K562 (cell line): ENCODE results near the gene DEPDC1B. TPM values are rescaled to one million over a fixed set of nuclear protein-coding genes. Genes with fewer than 3 reads are reported as not detected.

Source experiments
- ATAC-seq: fragments of 200-7000 bp; cut with Tn5 transposase; 3 replicates; pipeline ENCODE4 v1.9.1; 2020; ENCODE audit warnings: moderate library complexity
- BruUV-seq: library from RNA; stranded (reverse); fragments of 400-500 nt; replicated peaks from 2 replicates; lab custom pipeline; 2021; lab: Mats Ljungman, UMichigan
- CTCF ChIA-PET: fragments of 300-600 bp; formaldehyde crosslinking; extraction: SDS; loops from one replicate; lab custom pipeline; 2021; ENCODE audit warnings: low intra/inter-chr PET ratio; lab: Yijun Ruan, JAX
- POLR2A ChIA-PET: fragments of 300-600, 350-650 bp; sonication (Branson Sonifier 250); formaldehyde crosslinking; extraction: SDS; loops from one replicate; lab custom pipeline; 2021; ENCODE audit warnings: antibody characterized with exemption, inconsistent platforms; lab: Yijun Ruan, JAX
- DNase-seq, 4 experiments: peaks; one replicate each; pipeline versions ENCODE4 v3.0.0 to v3.0.0-alpha.2; 2011 to 2018; ENCODE audit warnings: low spot score in 3 of 4, mixed read lengths in 3 of 4; ENCODE audit errors: extremely low read depth in 1 of 4
- FAIRE-seq: peaks from 2 replicates; lab custom pipeline; 2011; peaks lifted over from hg19 to GRCh38; lab: Jason Lieb, UNC
- H2AFZ ChIP-seq: 2 replicates; pipeline ENCODE4 v1.6.0; 2011; ENCODE audit warnings: low read depth, low read length, control low read depth, inconsistent platforms
- H3K27ac ChIP-seq: fragments of 200-600 bp; 3 replicates; pipeline ENCODE4 v1.8.0; 2011; ENCODE audit warnings: low read depth, mild to moderate bottlenecking, control low read depth, inconsistent platforms, low read length, moderate library complexity, mixed read lengths; ENCODE audit errors: extremely low read depth
- H3K27me3 ChIP-seq, 2 experiments: fragments of 300-600 bp in 1 of 2; 2 replicates in 1 of 2; 3 replicates in 1 of 2; pipeline versions ENCODE4 v1.6.0 to v1.8.0; 2011; ENCODE audit warnings: inconsistent platforms in 2 of 2, low read length in 2 of 2, mild to moderate bottlenecking in 1 of 2, mixed read lengths in 1 of 2, moderate library complexity in 1 of 2; ENCODE audit not compliant: control insufficient read depth in 2 of 2, insufficient read depth in 2 of 2
- H3K36me3 ChIP-seq: fragments of 300-600 bp; 3 replicates; pipeline ENCODE4 v1.8.0; 2011; ENCODE audit warnings: mild to moderate bottlenecking, low read length, inconsistent platforms; ENCODE audit not compliant: control insufficient read depth, insufficient read depth
- H3K4me1 ChIP-seq, 2 experiments: fragments of 200-600 bp in 1 of 2; replicated peaks in 1 of 2; 2 replicates in 1 of 2; 3 replicates in 1 of 2; pipeline versions ENCODE4 v1.5.1 to v1.8.0; 2011; ENCODE audit warnings: inconsistent platforms in 2 of 2, low read length in 2 of 2, mild to moderate bottlenecking in 1 of 2, mixed read lengths in 1 of 2, moderate library complexity in 1 of 2; ENCODE audit not compliant: control insufficient read depth in 2 of 2, insufficient read depth in 2 of 2
- H3K4me2 ChIP-seq: 2 replicates; pipeline ENCODE4 v1.6.1; 2011; ENCODE audit warnings: low read length, control low read depth, inconsistent platforms, mixed read lengths; ENCODE audit not compliant: insufficient read depth
- H3K4me3 ChIP-seq: fragments of 200-600 bp; sonication (generic), shearing (Covaris generic); 2 replicates; pipeline ENCODE4 v1.5.1; 2016; ENCODE audit warnings: control low read depth, inconsistent platforms
- H3K79me2 ChIP-seq: fragments of 200-600 bp; 3 replicates; pipeline ENCODE4 v1.8.0; 2011; ENCODE audit warnings: low read length, inconsistent platforms; ENCODE audit not compliant: control insufficient read depth, insufficient read depth
- H3K9ac ChIP-seq, 2 experiments: 2 replicates each; pipeline versions ENCODE4 v1.6.0 to v1.6.1; 2011; ENCODE audit warnings: low read depth in 2 of 2, low read length in 2 of 2, control low read depth in 1 of 2, inconsistent platforms in 1 of 2, mild to moderate bottlenecking in 1 of 2, mixed read lengths in 1 of 2; ENCODE audit not compliant: insufficient read depth in 1 of 2
- H3K9me1 ChIP-seq: one replicate; pipeline ENCODE4 v1.6.0; 2011; ENCODE audit warnings: inconsistent platforms, mild to moderate bottlenecking, low read length, moderate library complexity; ENCODE audit not compliant: control insufficient read depth, insufficient read depth
- H3K9me3 ChIP-seq: replicated peaks from 2 replicates; pipeline ENCODE4 v1.5.1; 2011; ENCODE audit warnings: low read depth, low read length, inconsistent platforms; ENCODE audit not compliant: control insufficient read depth, insufficient read depth
- H4K20me1 ChIP-seq: replicated peaks from 2 replicates; pipeline ENCODE4 v1.6.1; 2011; ENCODE audit warnings: low read length, inconsistent platforms, mixed read lengths; ENCODE audit not compliant: control insufficient read depth, insufficient read depth
- ARID3A ChIP-seq: IDR thresholded peaks from 2 replicates; pipeline ENCODE4 v1.6.1; 2012; ENCODE audit warnings: low read depth, low read length, improper control_type of control experiment, borderline replicate concordance
- CBX8 ChIP-seq: fragments of 200-600 bp; sonication (generic); IDR thresholded peaks from 2 replicates; pipeline ENCODE4 v1.6.1; 2012; ENCODE audit warnings: borderline replicate concordance, mixed run types, low read depth, mild to moderate bottlenecking, moderate library complexity, mixed read lengths, low read length, control low read depth, inconsistent platforms; ENCODE audit not compliant: poor library complexity, severe bottlenecking; ENCODE audit errors: extremely low read depth
- DNMT1 ChIP-seq: fragments of 450-650 bp; IDR thresholded peaks from 2 replicates; pipeline ENCODE4 v1.6.1; 2016; ENCODE audit warnings: antibody characterized with exemption, mild to moderate bottlenecking
- GATAD2B ChIP-seq: fragments of 450-650 bp; IDR thresholded peaks from 2 replicates; pipeline ENCODE4 v1.6.1; 2017; ENCODE audit warnings: mild to moderate bottlenecking, borderline replicate concordance
- HDGF ChIP-seq: fragments of 450-650 bp; IDR thresholded peaks from 2 replicates; pipeline ENCODE4 v1.6.1; 2016
- KLF16 ChIP-seq: IDR thresholded peaks from 2 replicates; pipeline ENCODE4 v1.6.1; 2016; ENCODE audit warnings: antibody characterized with exemption
- MAFG ChIP-seq: fragments of 450-650 bp; conservative IDR thresholded peaks from 2 replicates; pipeline ENCODE4 v1.6.1; 2016; ENCODE audit warnings: missing genetic modification characterization, missing compliant biosample characterization
- REST ChIP-seq, 2 experiments: fragments of 450-650 bp; formaldehyde crosslinking in 1 of 2; IDR thresholded peaks; 2 replicates each; pipeline versions ENCODE4 v1.4.0 to v1.6.1; 2014 to 2020; ENCODE audit warnings: mild to moderate bottlenecking in 2 of 2, borderline replicate concordance in 1 of 2, low read depth in 1 of 2
- SAP30 ChIP-seq: fragments of 200-600 bp; sonication (generic); IDR thresholded peaks from 2 replicates; pipeline ENCODE4 v1.6.1; 2012; ENCODE audit warnings: borderline replicate concordance, low read depth, mild to moderate bottlenecking, moderate library complexity, low read length, control low read depth, inconsistent platforms; ENCODE audit not compliant: insufficient read depth, poor library complexity, severe bottlenecking
- SIX5 ChIP-seq, 2 experiments: IDR thresholded peaks; 2 replicates each; pipeline ENCODE4 v1.6.1; 2011; ENCODE audit warnings: low read length in 2 of 2, borderline replicate concordance in 1 of 2, low read depth in 1 of 2, mild to moderate bottlenecking in 1 of 2, moderate library complexity in 1 of 2; ENCODE audit not compliant: insufficient read depth in 1 of 2
- ZNF24 ChIP-seq: fragments of 450-650 bp; IDR thresholded peaks from 2 replicates; pipeline ENCODE4 v1.6.1; 2016
- in situ Hi-C: fragments of 300-500 bp; cut with MboI; formaldehyde crosslinking; loops from 4 replicates; pipeline ENCODE4 v1.15.0; 2018; ENCODE audit warnings: inconsistent platforms, mixed read lengths
- intact Hi-C: fragments of 100-400 bp; cut with micrococcal nuclease; formaldehyde crosslinking; loops from 2 replicates; pipeline ENCODE4 v1.14.2; 2022
- polyA plus RNA-seq, 8 experiments: library from polyadenylated mRNA; depleted of rRNA in 4 of 8; stranded (reverse) in 5 of 8; unstranded in 3 of 8; fragments of >200 nt; fragmentation: Nextera tagmentation in 2 of 8; fragmentation: Illumina TruSeq in 1 of 8; extraction: Ambion mirVana in 2 of 8; extraction: Trizol in 1 of 8; gene quantifications; 2 replicates each; pipeline versions ENCODE4 v1.2.1 to v1.2.3, GENCODE V29; 2011 to 2014; ENCODE audit warnings: inconsistent platforms in 1 of 8, missing spikeins in 1 of 8
- total RNA-seq, 7 experiments: library from RNA; depleted of rRNA in 6 of 7; stranded (reverse); fragments of >200 nt in 6 of 7; fragmentation: Illumina TruSeq in 2 of 7; extraction: Trizol in 2 of 7; gene quantifications; 2 replicates each; pipeline versions ENCODE4 v1.2.1 to v1.2.3, GENCODE V29; 2011 to 2021; ENCODE audit warnings: low replicate concordance in 1 of 7

DEPDC1B gene
- total and polyA plus RNA-seq, 9 of the 15 experiments (the other 6 are each of a cell fraction or from before 2014, with no cell fraction given), result 36.0 to 67.2 (median 44.5) TPM

GRCh38 chr5:60583616-60584015, 116.3 kb downstream of the DEPDC1B start:
- H3K9me1 ChIP-seq, result no peaks in the 10 kb centered on the region
- ATAC-seq (no peak), DNase-seq (no peak), FAIRE-seq (no peak)
- H3K36me3 ChIP-seq, result no peaks in the 10 kb centered on the region; the same call in 2 of the 3 replicates
- H3K79me2 ChIP-seq, result no peaks in the 10 kb centered on the region
- no peak overlapping the region for H3K4me2 ChIP-seq
- CTCF ChIA-PET, result no interaction called here
- no peak overlapping the region for H3K4me3 ChIP-seq
- no TSS peak for BruUV-seq
- no peaks in the 10 kb centered on the region for H3K9me3 ChIP-seq
- H3K9ac ChIP-seq, result no peak overlapping the region
- intact Hi-C loops (loop anchor here (10.0 kb wide), 1 partner anchor 769 kb away; no protein-coding TSS in a partner anchor), in situ Hi-C loops (no loop called here)
- H3K27me3 ChIP-seq, result no peaks in the 10 kb centered on the region
- H3K4me1 ChIP-seq, result no peaks in the 10 kb centered on the region
- no peak overlapping the region for H3K27ac ChIP-seq
- no peak overlapping the region for H2AFZ ChIP-seq
- POLR2A ChIA-PET, result no interaction called here
- H4K20me1 ChIP-seq, result no peaks in the 10 kb centered on the region
- TF ChIP-seq REST (IDR thresholded peaks at IDR 0.05; ENCODE audit: borderline replicate concordance), result no peak
- no peak for TF ChIP-seq REST (CRISPR knock-in tag; IDR thresholded peaks at IDR 0.05; ENCODE audit: low read depth)
- TF ChIP-seq ZNF24, result no peak
- no peak for TF ChIP-seq SAP30
- TF ChIP-seq GATAD2B, result no peak
- no peak for TF ChIP-seq DNMT1
- TF ChIP-seq MAFG (tag), result no peak
- TF ChIP-seq SIX5 (IDR thresholded peaks at IDR 0.05; ENCODE audit: borderline replicate concordance in 1 of 2, insufficient read depth in 1 of 2, low read depth in 1 of 2, low read length in 2 of 2), result no peak
- no peak for TF ChIP-seq KLF16
- TF ChIP-seq CBX8, result no peak
- TF ChIP-seq HDGF, result no peak
- no peak for TF ChIP-seq ARID3A
